ENCODE results near the gene MT1A.

DNA sequence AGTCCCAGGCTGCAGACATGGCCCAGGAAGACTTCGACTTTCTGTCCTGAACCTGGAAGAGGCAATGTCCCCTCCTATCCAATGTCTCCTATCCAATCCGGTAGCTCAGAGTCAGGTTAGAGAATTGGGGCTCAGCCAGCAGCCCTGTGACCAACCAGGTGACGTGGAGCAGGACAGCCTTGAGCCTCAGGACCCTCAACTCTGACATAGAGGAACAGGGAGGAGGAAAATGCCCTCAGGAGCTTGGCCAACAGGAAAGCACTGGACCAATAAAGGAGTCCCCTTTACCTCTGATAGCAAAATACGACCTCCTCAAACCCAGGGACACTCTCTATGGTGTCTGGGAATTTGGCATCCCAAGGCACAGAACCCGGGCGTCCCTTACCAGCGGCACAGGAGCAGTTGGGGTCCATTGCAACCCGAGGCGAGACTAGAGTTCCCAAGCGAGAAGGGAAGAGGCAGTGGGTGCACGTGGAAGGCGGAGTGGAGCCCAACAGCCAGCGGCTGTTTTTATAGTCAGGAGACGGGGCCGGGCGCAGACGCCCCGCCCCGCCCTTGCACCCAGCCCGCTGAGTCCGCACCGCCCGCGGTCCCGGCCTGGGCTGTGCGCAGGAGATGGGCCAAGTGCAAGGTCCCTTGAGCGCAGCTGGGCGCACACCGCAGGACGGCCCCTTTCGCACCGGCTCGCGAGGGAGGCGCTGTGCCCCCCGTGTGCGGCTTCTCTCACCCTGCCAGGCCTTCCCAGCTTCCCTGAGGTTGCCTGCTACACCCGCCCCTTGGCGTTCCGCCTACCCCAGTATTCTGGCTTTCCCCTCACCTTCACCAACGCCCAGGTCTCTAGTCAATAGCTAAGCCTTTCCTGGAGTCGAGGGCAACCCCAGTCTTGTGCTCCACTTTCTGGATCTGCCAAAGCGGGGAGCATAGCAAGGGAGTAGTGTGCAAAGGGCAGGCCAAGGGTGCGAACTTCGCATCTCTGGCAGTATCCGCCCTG is 29.4 kb downstream of the MT1A start, which contains the start of gene MT1G:
- TF ChIP-seq EZH2phosphoT487 (IDR thresholded peaks at IDR 0.05; ENCODE audit: borderline replicate concordance) (no peak), CTCF (IDR thresholded peaks at IDR 0.05 in 2 of 3, conservative IDR thresholded peaks at IDR 0.05 in 1 of 3; ENCODE audit: borderline replicate concordance in 1 of 3, insufficient read depth in 1 of 3, low read depth in 2 of 3, low read length in 2 of 3) (no peak), POLR2AphosphoS5 (IDR thresholded peaks at IDR 0.05; ENCODE audit: low read depth, low read length) (no peak), ZNF274 (IDR thresholded peaks at IDR 0.05; ENCODE audit: low read depth, low read length) (no peak)

All from HCT116 (cell line).